ENCODE data around the gene PNPT1.

Gene PNPT1

GRCh38 chr2:55616551-55617174 is 77.0 kb downstream of the PNPT1 start:
- Histone ChIP-seq H2BK5ac (ENCODE audit: low read depth, low read length, poor library complexity) (peak overlapping the region; percentile 91), H3K4me2 (ENCODE audit: low read length) (peak overlapping the region; percentile 60), H3K4me1 (ENCODE audit: control insufficient read depth in 1 of 2, insufficient read depth in 2 of 2, low read length in 2 of 2) (peaks cover 0 to 3% of the 10 kb centered on the region in 2 experiments), H4K8ac (ENCODE audit: low read depth, low read length) (peak overlapping the region; percentile 97), H2BK120ac (ENCODE audit: insufficient read depth, low read length, poor library complexity) (peak overlapping the region; percentile 80), H3K14ac (ENCODE audit: low read length) (peak overlapping the region; percentile 97), H4K91ac (ENCODE audit: low read depth, low read length) (peak overlapping the region; percentile 91), H2AK5ac (ENCODE audit: low read length) (peak overlapping the region; percentile 14), H3K27me3 (ENCODE audit: insufficient read depth, low read length) (no peaks in the 10 kb centered on the region), H3K4me3 (ENCODE audit: low read depth, low read length) (peak overlapping the region; percentile 100), H2BK12ac (ENCODE audit: low read length) (no peak overlapping the region), H3K18ac (ENCODE audit: low read length) (peak overlapping the region; percentile 89), H3K36me3 (ENCODE audit: control insufficient read depth in 1 of 2, insufficient read depth in 2 of 2, low read length in 2 of 2) (peaks cover 7 to 9% of the 10 kb centered on the region in 2 experiments), H3K9ac (ENCODE audit: low read length) (peak overlapping the region; percentile 99), H3K79me1 (ENCODE audit: low read length) (peaks cover 7% of the 10 kb centered on the region), H2AFZ (ENCODE audit: insufficient read depth, low read length, poor library complexity) (peak overlapping the region; percentile 62), H3K4ac (ENCODE audit: low read depth, low read length) (peak overlapping the region; percentile 85), H3K27ac (ENCODE audit: low read depth, low read length) (peak overlapping the region; percentile 85), H3K79me2 (ENCODE audit: control insufficient read depth, insufficient read depth, low read length, poor library complexity) (peaks cover 7% of the 10 kb centered on the region), H3K23ac (ENCODE audit: low read length) (no peak overlapping the region), H4K12ac (ENCODE audit: low read depth, low read length) (peak overlapping the region; percentile 84), H3K9me3 (ENCODE audit: insufficient read depth, low read depth, low read length) (peaks cover 3% of the 10 kb centered on the region)
- no CpG with 5 or more reads among the region's 24 CpGs for WGBS (ENCODE audit: extremely low coverage, insufficient coverage, insufficient read length)
- peak; percentile 74 to 85 for DNase-seq

DNA sequence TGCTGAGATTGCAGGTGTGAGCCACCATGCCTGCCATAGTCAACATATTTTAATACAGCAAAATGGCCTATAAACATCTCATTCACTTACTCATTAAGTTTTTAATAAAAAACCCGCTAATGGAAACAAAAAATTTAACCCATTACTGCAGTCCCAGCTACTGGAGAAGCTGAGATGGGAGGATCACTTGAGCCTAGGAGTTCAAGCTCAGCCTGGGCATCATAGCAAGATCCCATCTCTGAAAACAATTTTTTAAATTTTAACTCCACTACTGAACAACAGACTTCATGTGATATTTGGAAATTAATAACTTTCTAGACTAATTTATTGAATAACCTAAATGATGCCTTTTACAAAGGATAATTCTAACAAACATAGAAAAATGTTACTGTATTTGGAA is 81.6 kb downstream of the PNPT1 start:
- Histone ChIP-seq H3K4me1 (ENCODE audit: control insufficient read depth in 1 of 2, insufficient read depth in 2 of 2, low read length in 2 of 2) (no peaks in the 10 kb centered on the region), H2BK5ac (ENCODE audit: low read depth, low read length, poor library complexity) (no peak overlapping the region), H2AK5ac (ENCODE audit: low read length) (no peak overlapping the region), H3K79me2 (ENCODE audit: control insufficient read depth, insufficient read depth, low read length, poor library complexity) (peaks cover 6% of the 10 kb centered on the region), H2BK12ac (ENCODE audit: low read length) (no peak overlapping the region), H3K9me3 (ENCODE audit: insufficient read depth, low read depth, low read length) (peaks cover 1% of the 10 kb centered on the region), H2BK120ac (ENCODE audit: insufficient read depth, low read length, poor library complexity) (no peak overlapping the region), H3K4me2 (ENCODE audit: low read length) (no peak overlapping the region), H4K8ac (ENCODE audit: low read depth, low read length) (no peak overlapping the region), H3K23ac (ENCODE audit: low read length) (no peak overlapping the region), H4K91ac (ENCODE audit: low read depth, low read length) (no peak overlapping the region), H3K4me3 (ENCODE audit: low read depth, low read length) (no peak overlapping the region), H3K27ac (ENCODE audit: low read depth, low read length) (no peak overlapping the region), H3K27me3 (ENCODE audit: insufficient read depth, low read length) (no peaks in the 10 kb centered on the region), H4K12ac (ENCODE audit: low read depth, low read length) (no peak overlapping the region), H3K4ac (ENCODE audit: low read depth, low read length) (no peak overlapping the region), H3K36me3 (ENCODE audit: control insufficient read depth in 1 of 2, insufficient read depth in 2 of 2, low read length in 2 of 2) (peaks cover 12 to 15% of the 10 kb centered on the region in 2 experiments), H3K14ac (ENCODE audit: low read length) (no peak overlapping the region), H3K9ac (ENCODE audit: low read length) (no peak overlapping the region), H3K79me1 (ENCODE audit: low read length) (peaks cover under 1% of the 10 kb centered on the region), H2AFZ (ENCODE audit: insufficient read depth, low read length, poor library complexity) (no peak overlapping the region), H3K18ac (ENCODE audit: low read length) (no peak overlapping the region)
- no peak for DNase-seq
- no CpG with 5 or more reads among the region's 1 CpG for WGBS (ENCODE audit: extremely low coverage, insufficient coverage, insufficient read length)

DNA sequence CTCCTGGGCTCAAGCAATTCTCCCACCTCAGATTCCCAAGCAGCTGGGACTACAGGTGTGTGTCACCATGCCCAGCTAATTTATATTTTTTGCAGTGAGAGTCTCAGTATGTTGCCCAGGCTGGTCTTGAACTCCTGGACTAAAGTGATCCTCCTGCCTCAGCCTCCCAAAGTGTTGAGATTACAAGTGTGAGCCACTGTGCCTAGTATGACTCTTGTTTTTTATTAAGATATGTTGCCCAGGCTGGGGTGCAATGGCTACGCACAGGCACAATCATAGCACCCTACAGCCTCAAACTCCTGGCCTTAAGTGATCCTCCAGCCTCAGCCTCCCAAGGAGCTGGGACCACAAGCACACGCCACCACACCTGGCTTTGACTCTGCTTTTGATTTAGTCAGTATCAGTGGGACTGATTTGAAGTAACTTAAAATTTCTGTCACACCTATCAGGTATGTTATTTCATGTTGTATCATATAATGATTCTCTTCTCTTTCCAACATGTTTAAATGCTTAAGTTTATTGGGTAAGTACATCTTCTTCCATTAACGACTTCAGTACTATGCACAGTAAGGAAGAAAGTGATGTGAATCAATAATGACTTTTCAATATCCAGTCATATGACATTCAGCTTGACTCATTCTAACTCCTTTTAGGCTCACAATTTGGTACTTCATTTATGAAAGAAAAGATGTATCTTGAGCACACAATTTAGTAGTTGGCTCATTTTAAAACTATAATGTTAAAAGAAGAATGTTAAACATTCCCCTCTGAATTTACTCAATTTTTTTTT is 82.5 kb downstream of the PNPT1 start:
- no peak overlapping the region for H3K9ac ChIP-seq (ENCODE audit: low read length)
- no peak overlapping the region for H3K27ac ChIP-seq (ENCODE audit: low read depth, low read length)
- H3K14ac ChIP-seq (ENCODE audit: low read length), result no peak overlapping the region
- H3K79me2 ChIP-seq (ENCODE audit: control insufficient read depth, insufficient read depth, low read length, poor library complexity), result peaks cover 2% of the 10 kb centered on the region
- no peak overlapping the region for H4K8ac ChIP-seq (ENCODE audit: low read depth, low read length)
- no peak overlapping the region for H3K4me3 ChIP-seq (ENCODE audit: low read depth, low read length)
- no peaks in the 10 kb centered on the region for H3K4me1 ChIP-seq (ENCODE audit: control insufficient read depth in 1 of 2, insufficient read depth in 2 of 2, low read length in 2 of 2)
- H3K27me3 ChIP-seq (ENCODE audit: insufficient read depth, low read length), result no peaks in the 10 kb centered on the region
- H3K36me3 ChIP-seq (ENCODE audit: control insufficient read depth in 1 of 2, insufficient read depth in 2 of 2, low read length in 2 of 2), result peaks cover 12 to 15% of the 10 kb centered on the region in 2 experiments
- peak overlapping the region; percentile 82 for H3K18ac ChIP-seq (ENCODE audit: low read length)
- H3K9me3 ChIP-seq (ENCODE audit: insufficient read depth, low read depth, low read length), result no peaks in the 10 kb centered on the region
- no peak overlapping the region for H2AFZ ChIP-seq (ENCODE audit: insufficient read depth, low read length, poor library complexity)
- no peak overlapping the region for H3K4me2 ChIP-seq (ENCODE audit: low read length)
- no peak overlapping the region for H4K91ac ChIP-seq (ENCODE audit: low read depth, low read length)
- no peak overlapping the region for H4K12ac ChIP-seq (ENCODE audit: low read depth, low read length)
- no peak overlapping the region for H2BK12ac ChIP-seq (ENCODE audit: low read length)
- WGBS (ENCODE audit: extremely low coverage, insufficient coverage, insufficient read length), result no CpG with 5 or more reads among the region's 3 CpGs
- no peak for DNase-seq
- H2BK120ac ChIP-seq (ENCODE audit: insufficient read depth, low read length, poor library complexity), result no peak overlapping the region
- no peak overlapping the region for H3K4ac ChIP-seq (ENCODE audit: low read depth, low read length)
- no peaks in the 10 kb centered on the region for H3K79me1 ChIP-seq (ENCODE audit: low read length)
- no peak overlapping the region for H2AK5ac ChIP-seq (ENCODE audit: low read length)
- H3K23ac ChIP-seq (ENCODE audit: low read length), result no peak overlapping the region
- no peak overlapping the region for H2BK5ac ChIP-seq (ENCODE audit: low read depth, low read length, poor library complexity)

DNA sequence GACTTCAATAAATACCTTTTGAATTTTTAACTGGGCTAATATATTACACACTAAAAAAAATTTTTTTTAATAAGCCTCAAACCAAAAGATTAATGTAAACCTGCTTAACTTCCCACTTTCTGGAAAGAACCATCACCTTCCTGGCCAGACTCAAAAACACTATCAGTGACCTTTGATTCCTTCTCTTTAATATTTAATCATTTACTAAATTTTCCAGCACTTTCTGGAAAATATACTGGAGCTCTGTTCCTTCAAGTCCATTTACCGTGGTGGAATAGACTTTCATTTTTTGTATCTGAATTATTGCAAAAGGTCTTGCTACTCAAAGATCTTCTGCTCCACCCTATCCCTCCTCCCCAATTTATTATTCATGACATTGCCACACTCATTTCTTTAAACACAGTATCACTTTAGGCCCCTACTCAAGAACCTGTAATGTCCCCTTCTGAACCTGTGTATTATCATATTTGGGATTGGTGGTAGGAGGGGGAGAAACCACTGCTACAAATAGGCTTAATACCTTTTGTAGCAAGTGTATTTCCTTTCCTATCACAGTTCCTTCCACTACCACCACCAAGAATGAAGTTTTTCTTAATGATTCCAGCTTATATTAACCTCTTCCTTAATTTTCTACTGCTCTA is 83.6 kb downstream of the PNPT1 start:
- Histone ChIP-seq H3K36me3 (ENCODE audit: control insufficient read depth in 1 of 2, insufficient read depth in 2 of 2, low read length in 2 of 2) (peaks cover 12 to 15% of the 10 kb centered on the region in 2 experiments), H3K27ac (ENCODE audit: low read depth, low read length) (no peak overlapping the region), H4K8ac (ENCODE audit: low read depth, low read length) (no peak overlapping the region), H3K4me2 (ENCODE audit: low read length) (no peak overlapping the region), H4K12ac (ENCODE audit: low read depth, low read length) (no peak overlapping the region), H2BK12ac (ENCODE audit: low read length) (no peak overlapping the region), H2BK5ac (ENCODE audit: low read depth, low read length, poor library complexity) (no peak overlapping the region), H3K9me3 (ENCODE audit: insufficient read depth, low read depth, low read length) (no peaks in the 10 kb centered on the region), H2AFZ (ENCODE audit: insufficient read depth, low read length, poor library complexity) (no peak overlapping the region), H3K18ac (ENCODE audit: low read length) (no peak overlapping the region), H3K9ac (ENCODE audit: low read length) (no peak overlapping the region), H3K79me1 (ENCODE audit: low read length) (no peaks in the 10 kb centered on the region), H2AK5ac (ENCODE audit: low read length) (no peak overlapping the region), H2BK120ac (ENCODE audit: insufficient read depth, low read length, poor library complexity) (no peak overlapping the region), H3K4me3 (ENCODE audit: low read depth, low read length) (no peak overlapping the region), H3K79me2 (ENCODE audit: control insufficient read depth, insufficient read depth, low read length, poor library complexity) (peaks cover 2% of the 10 kb centered on the region), H3K14ac (ENCODE audit: low read length) (no peak overlapping the region), H3K4me1 (ENCODE audit: control insufficient read depth in 1 of 2, insufficient read depth in 2 of 2, low read length in 2 of 2) (no peaks in the 10 kb centered on the region), H3K4ac (ENCODE audit: low read depth, low read length) (no peak overlapping the region), H4K91ac (ENCODE audit: low read depth, low read length) (no peak overlapping the region), H3K27me3 (ENCODE audit: insufficient read depth, low read length) (no peaks in the 10 kb centered on the region), H3K23ac (ENCODE audit: low read length) (no peak overlapping the region)
- WGBS (ENCODE audit: extremely low coverage, insufficient coverage, insufficient read length), result no CpG with 5 or more reads among the region's 1 CpG
- DNase-seq, result no peak
